ENCODE data around the gene ARPIN.
"Not testable (repeated sequence)": the region's sequence is repeated elsewhere in the genome, so short reads cannot be mapped to it uniquely, and the experiment has no call there.

Gene ARPIN
- 0 to 0.19 (median 0) reads per million in 3 donors for total RNA-seq

- Histone ChIP-seq H3K27ac (ENCODE audit: insufficient read depth, low read length, poor library complexity, severe bottlenecking) (no peak within 1 kb of the TSS), H3K27me3 (replicated peaks; ENCODE audit: control insufficient read depth, insufficient read depth, low read length, poor library complexity, severe bottlenecking) (peaks cover 11% of the 10 kb centered on the region), H3K9me3 (ENCODE audit: control insufficient read depth, low read length) (no peaks in the 10 kb centered on the region), H3K4me1 (ENCODE audit: control insufficient read depth, insufficient read depth, low read length, poor library complexity, severe bottlenecking) (peaks cover 3% of the 10 kb centered on the region), H3K4me3 (ENCODE audit: insufficient read depth, low read depth, low read length, poor library complexity, severe bottlenecking) (peak within 1 kb of the TSS; percentile 40), H3K36me3 (ENCODE audit: control insufficient read depth, insufficient read depth, low read length) (no peaks in the 10 kb centered on the region)
- DNase-seq = no peak
Measured at GRCh38 chr15:89912674-89913396, at the start of gene ARPIN. ARPIN (minus strand) TSS chr15:89912952; CDS start chr15:89912835, 117 bp downstream.

DNA sequence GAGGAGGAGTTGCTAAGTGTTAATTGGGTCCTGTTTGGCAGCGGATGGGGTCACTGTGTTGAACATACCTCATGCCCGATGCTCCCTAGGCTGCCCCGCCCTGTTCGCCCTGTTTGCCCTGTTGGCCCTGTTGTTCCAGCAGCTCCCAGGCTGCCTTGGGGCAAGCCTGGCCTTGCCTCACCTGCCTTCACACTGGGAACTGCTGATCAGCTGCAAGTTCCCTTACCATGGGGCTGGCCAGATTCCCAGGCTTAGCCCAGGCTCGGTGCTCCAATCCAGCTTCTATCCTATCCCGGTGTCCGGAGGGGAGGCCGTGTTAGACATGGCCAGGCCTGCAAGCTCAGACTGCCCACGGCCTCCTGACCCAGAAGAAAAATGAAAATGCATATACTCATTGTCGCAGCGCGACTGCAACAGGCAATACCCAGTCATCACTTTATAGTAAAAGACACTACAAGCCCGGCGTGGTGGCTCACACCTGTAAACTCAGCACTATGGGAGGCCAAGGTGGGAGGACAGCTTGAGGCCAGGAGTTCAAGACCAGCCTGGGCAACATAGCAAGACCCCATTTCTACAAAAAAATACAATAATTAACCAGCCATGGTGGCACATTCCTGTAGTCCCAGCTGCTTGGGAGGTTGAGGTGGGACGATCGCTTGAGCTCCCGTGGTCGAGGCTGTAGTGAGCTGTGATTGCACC lies 45.5 kb upstream of the ARPIN start:
- no peak overlapping the region for H3K4me3 ChIP-seq (ENCODE audit: insufficient read depth, low read depth, low read length, poor library complexity, severe bottlenecking)
- no peaks in the 10 kb centered on the region for H3K36me3 ChIP-seq (ENCODE audit: control insufficient read depth, insufficient read depth, low read length)
- DNase-seq = no peak
- no peaks in the 10 kb centered on the region for H3K27me3 ChIP-seq (replicated peaks; ENCODE audit: control insufficient read depth, insufficient read depth, low read length, poor library complexity, severe bottlenecking)
- no peaks in the 10 kb centered on the region for H3K4me1 ChIP-seq (ENCODE audit: control insufficient read depth, insufficient read depth, low read length, poor library complexity, severe bottlenecking)
- H3K9me3 ChIP-seq (ENCODE audit: control insufficient read depth, low read length) = no peaks in the 10 kb centered on the region
- H3K27ac ChIP-seq (ENCODE audit: insufficient read depth, low read length, poor library complexity, severe bottlenecking) = no peak overlapping the region

- not testable (repeated sequence) for H3K27me3 ChIP-seq (replicated peaks; ENCODE audit: control insufficient read depth, insufficient read depth, low read length, poor library complexity, severe bottlenecking); H3K4me1 ChIP-seq (ENCODE audit: control insufficient read depth, insufficient read depth, low read length, poor library complexity, severe bottlenecking); H3K36me3 ChIP-seq (ENCODE audit: control insufficient read depth, insufficient read depth, low read length); H3K4me3 ChIP-seq (ENCODE audit: insufficient read depth, low read depth, low read length, poor library complexity, severe bottlenecking); H3K9me3 ChIP-seq (ENCODE audit: control insufficient read depth, low read length); H3K27ac ChIP-seq (ENCODE audit: insufficient read depth, low read length, poor library complexity, severe bottlenecking); DNase-seq
Measured at GRCh38 chr15:89955449-89955998, 42.8 kb upstream of the ARPIN start.

GRCh38 chr15:89954541-89954940 lies 41.8 kb upstream of the ARPIN start:
- no peak for DNase-seq
- no peaks in the 10 kb centered on the region for H3K27me3 ChIP-seq (replicated peaks; ENCODE audit: control insufficient read depth, insufficient read depth, low read length, poor library complexity, severe bottlenecking)

GRCh38 chr15:89948796-89949195 lies 36.0 kb upstream of the ARPIN start:
- H3K9me3 ChIP-seq (ENCODE audit: control insufficient read depth, low read length) = no peaks in the 10 kb centered on the region
- no peak for DNase-seq
- no peaks in the 10 kb centered on the region for H3K27me3 ChIP-seq (replicated peaks; ENCODE audit: control insufficient read depth, insufficient read depth, low read length, poor library complexity, severe bottlenecking)
- H3K36me3 ChIP-seq (ENCODE audit: control insufficient read depth, insufficient read depth, low read length) = no peaks in the 10 kb centered on the region
- no peak overlapping the region for H3K4me3 ChIP-seq (ENCODE audit: insufficient read depth, low read depth, low read length, poor library complexity, severe bottlenecking)
- H3K27ac ChIP-seq (ENCODE audit: insufficient read depth, low read length, poor library complexity, severe bottlenecking) = no peak overlapping the region
- no peaks in the 10 kb centered on the region for H3K4me1 ChIP-seq (ENCODE audit: control insufficient read depth, insufficient read depth, low read length, poor library complexity, severe bottlenecking)

More at GRCh38 chr15:89954541-89954940, 41.8 kb upstream of the ARPIN start:
- Histone ChIP-seq H3K9me3 (ENCODE audit: control insufficient read depth, low read length) (no peaks in the 10 kb centered on the region), H3K4me3 (ENCODE audit: insufficient read depth, low read depth, low read length, poor library complexity, severe bottlenecking) (no peak overlapping the region), H3K4me1 (ENCODE audit: control insufficient read depth, insufficient read depth, low read length, poor library complexity, severe bottlenecking) (no peaks in the 10 kb centered on the region), H3K27ac (ENCODE audit: insufficient read depth, low read length, poor library complexity, severe bottlenecking) (no peak overlapping the region), H3K36me3 (ENCODE audit: control insufficient read depth, insufficient read depth, low read length) (no peaks in the 10 kb centered on the region)

DNA sequence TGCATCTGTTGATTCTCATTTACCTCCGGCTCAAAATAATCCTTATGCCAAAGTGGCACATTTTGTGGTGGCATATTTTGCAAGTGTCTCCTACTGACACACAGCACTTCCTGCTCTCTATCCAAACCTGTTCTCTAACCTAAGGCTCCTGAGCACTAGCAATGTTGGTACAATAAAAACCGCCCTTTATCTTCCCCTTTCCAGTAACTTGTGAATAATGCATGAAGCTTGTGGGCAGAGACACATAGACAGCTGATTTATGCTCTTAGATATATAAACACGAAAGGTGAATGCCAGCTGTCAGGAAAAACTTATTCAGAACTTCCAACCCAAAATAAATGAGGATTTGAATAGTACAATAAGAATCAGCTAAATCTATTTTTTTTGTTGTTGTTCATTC lies 34.6 kb upstream of the ARPIN start:
- no peak overlapping the region for H3K4me3 ChIP-seq (ENCODE audit: insufficient read depth, low read depth, low read length, poor library complexity, severe bottlenecking)
- no peaks in the 10 kb centered on the region for H3K9me3 ChIP-seq (ENCODE audit: control insufficient read depth, low read length)
- H3K36me3 ChIP-seq (ENCODE audit: control insufficient read depth, insufficient read depth, low read length) = no peaks in the 10 kb centered on the region
- DNase-seq = no peak
- no peaks in the 10 kb centered on the region for H3K4me1 ChIP-seq (ENCODE audit: control insufficient read depth, insufficient read depth, low read length, poor library complexity, severe bottlenecking)
- no peaks in the 10 kb centered on the region for H3K27me3 ChIP-seq (replicated peaks; ENCODE audit: control insufficient read depth, insufficient read depth, low read length, poor library complexity, severe bottlenecking)
- H3K27ac ChIP-seq (ENCODE audit: insufficient read depth, low read length, poor library complexity, severe bottlenecking) = no peak overlapping the region

DNA sequence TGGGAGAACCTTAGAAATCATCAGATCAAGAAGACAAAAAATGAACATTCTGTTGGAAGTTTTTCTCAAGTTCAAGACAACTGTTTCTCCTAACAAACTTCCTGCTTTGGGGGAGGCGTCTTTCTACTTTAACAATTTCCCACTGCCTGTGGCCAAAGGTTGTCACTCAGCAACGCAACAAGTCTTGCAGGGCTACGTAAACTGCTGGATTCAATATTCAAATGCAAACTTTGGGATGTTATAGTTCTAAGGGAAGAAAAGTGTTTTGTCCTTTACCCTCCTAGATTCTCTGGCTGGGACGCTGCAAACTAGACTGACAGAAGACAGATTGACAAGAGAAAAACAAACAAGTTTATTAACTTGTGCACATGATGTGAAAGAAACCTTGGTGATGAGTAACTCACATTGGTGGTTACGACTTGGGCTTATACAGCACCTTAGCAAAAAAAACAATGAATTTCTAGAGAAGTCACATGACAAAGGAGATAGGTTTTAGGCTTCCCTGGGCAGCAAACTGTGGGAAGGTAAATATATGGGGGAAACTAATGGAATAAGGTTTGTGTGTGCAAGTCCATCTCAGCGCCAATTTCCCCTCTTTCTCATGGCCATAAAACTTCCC lies 34.0 kb upstream of the ARPIN start:
- Histone ChIP-seq H3K27me3 (replicated peaks; ENCODE audit: control insufficient read depth, insufficient read depth, low read length, poor library complexity, severe bottlenecking) (no peaks in the 10 kb centered on the region), H3K4me3 (ENCODE audit: insufficient read depth, low read depth, low read length, poor library complexity, severe bottlenecking) (no peak overlapping the region), H3K9me3 (ENCODE audit: control insufficient read depth, low read length) (no peaks in the 10 kb centered on the region), H3K4me1 (ENCODE audit: control insufficient read depth, insufficient read depth, low read length, poor library complexity, severe bottlenecking) (no peaks in the 10 kb centered on the region), H3K27ac (ENCODE audit: insufficient read depth, low read length, poor library complexity, severe bottlenecking) (no peak overlapping the region), H3K36me3 (ENCODE audit: control insufficient read depth, insufficient read depth, low read length) (no peaks in the 10 kb centered on the region)
- DNase-seq = no peak

DNA sequence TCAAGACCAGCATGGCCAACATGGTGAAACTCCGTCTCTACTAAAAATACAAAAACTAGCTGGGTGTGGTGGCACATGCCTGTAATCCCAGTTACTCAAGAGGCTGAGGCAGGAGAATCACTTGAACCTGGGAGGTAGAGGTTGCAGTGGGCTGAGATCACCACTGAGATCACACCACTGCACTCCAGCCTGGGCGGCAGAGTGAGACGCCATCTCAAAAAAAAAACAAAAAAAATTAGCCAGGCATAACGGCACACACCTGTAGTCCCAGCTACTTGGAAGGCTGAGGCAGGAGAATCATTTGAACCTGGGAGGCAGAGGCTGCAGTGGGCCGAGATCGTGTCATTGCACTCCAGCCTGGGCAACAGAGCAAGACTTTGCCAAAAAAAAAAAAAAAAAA lies 31.0 kb upstream of the ARPIN start:
- not testable (repeated sequence) for H3K4me3 ChIP-seq (ENCODE audit: insufficient read depth, low read depth, low read length, poor library complexity, severe bottlenecking); H3K27me3 ChIP-seq (replicated peaks; ENCODE audit: control insufficient read depth, insufficient read depth, low read length, poor library complexity, severe bottlenecking); H3K4me1 ChIP-seq (ENCODE audit: control insufficient read depth, insufficient read depth, low read length, poor library complexity, severe bottlenecking); H3K9me3 ChIP-seq (ENCODE audit: control insufficient read depth, low read length); DNase-seq; H3K36me3 ChIP-seq (ENCODE audit: control insufficient read depth, insufficient read depth, low read length); H3K27ac ChIP-seq (ENCODE audit: insufficient read depth, low read length, poor library complexity, severe bottlenecking)

DNA sequence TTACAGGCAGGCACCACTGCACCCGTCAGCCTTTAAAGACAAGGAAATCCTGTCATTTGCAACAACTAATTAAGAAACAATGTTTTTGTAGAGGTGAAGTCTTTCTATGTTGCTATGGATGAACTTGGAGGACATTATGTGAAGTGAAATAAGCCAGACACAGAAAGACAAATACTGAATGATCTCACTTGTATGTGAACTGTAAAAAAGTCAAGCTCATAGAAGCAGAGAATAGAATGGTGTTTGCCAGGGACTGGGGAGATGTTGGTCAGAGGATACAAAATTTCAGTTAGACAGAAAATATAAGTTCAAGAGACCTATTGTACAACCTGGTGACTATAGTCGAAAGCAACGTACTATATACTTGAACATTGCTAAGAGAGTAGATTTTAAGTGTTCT lies 27.2 kb upstream of the ARPIN start:
- Histone ChIP-seq H3K27me3 (replicated peaks; ENCODE audit: control insufficient read depth, insufficient read depth, low read length, poor library complexity, severe bottlenecking) (no peaks in the 10 kb centered on the region), H3K4me3 (ENCODE audit: insufficient read depth, low read depth, low read length, poor library complexity, severe bottlenecking) (no peak overlapping the region), H3K36me3 (ENCODE audit: control insufficient read depth, insufficient read depth, low read length) (no peaks in the 10 kb centered on the region), H3K4me1 (ENCODE audit: control insufficient read depth, insufficient read depth, low read length, poor library complexity, severe bottlenecking) (peaks cover 9% of the 10 kb centered on the region), H3K9me3 (ENCODE audit: control insufficient read depth, low read length) (no peaks in the 10 kb centered on the region), H3K27ac (ENCODE audit: insufficient read depth, low read length, poor library complexity, severe bottlenecking) (no peak overlapping the region)
- DNase-seq = no peak

DNA sequence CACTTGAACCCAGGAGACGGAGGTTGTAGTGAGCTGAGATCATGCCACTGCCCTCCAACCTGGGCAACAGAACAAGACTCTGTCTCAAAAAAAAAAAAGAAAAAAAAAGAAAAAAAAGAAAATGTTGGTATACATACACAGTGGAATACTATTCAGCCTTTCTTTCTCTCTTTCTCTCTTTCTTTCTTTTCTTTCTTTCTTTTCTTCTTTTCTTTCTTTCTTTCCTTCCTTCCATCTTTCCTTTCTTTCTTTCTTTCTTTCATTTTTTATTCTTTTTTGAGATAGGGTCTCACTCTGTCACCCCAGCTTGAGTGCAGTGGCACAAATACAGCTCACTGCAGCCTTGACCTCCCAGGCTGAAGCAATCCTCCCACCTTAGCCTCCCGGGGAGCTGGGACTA lies 26.6 kb upstream of the ARPIN start:
- H3K27ac ChIP-seq (ENCODE audit: insufficient read depth, low read length, poor library complexity, severe bottlenecking); H3K36me3 ChIP-seq (ENCODE audit: control insufficient read depth, insufficient read depth, low read length); DNase-seq; H3K4me3 ChIP-seq (ENCODE audit: insufficient read depth, low read depth, low read length, poor library complexity, severe bottlenecking); H3K9me3 ChIP-seq (ENCODE audit: control insufficient read depth, low read length); H3K4me1 ChIP-seq (ENCODE audit: control insufficient read depth, insufficient read depth, low read length, poor library complexity, severe bottlenecking); H3K27me3 ChIP-seq (replicated peaks; ENCODE audit: control insufficient read depth, insufficient read depth, low read length, poor library complexity, severe bottlenecking): not testable (repeated sequence)
